Muscle layer of colon (tissue), 2 donors: ENCODE results near the gene PLK1.
"Not testable (repeated sequence)": the region's sequence is repeated elsewhere in the genome, so short reads cannot be mapped to it uniquely, and the experiment has no call there.

Source experiments
- H3K27ac ChIP-seq: one replicate; pipeline ENCODE4 v1.7.0; 2013; ENCODE audit warnings: low read depth, mild to moderate bottlenecking, low read length, moderate library complexity
- H3K27me3 ChIP-seq, 2 donors: one replicate each; pipeline ENCODE4 v1.7.0; 2013; ENCODE audit warnings: low read length in 2 of 2, mild to moderate bottlenecking in 2 of 2; ENCODE audit not compliant: insufficient read depth in 2 of 2, control insufficient read depth in 1 of 2
- H3K36me3 ChIP-seq: one replicate; pipeline ENCODE4 v1.7.0; 2013; ENCODE audit warnings: mild to moderate bottlenecking, low read length; ENCODE audit not compliant: insufficient read depth
- H3K4me1 ChIP-seq: one replicate; pipeline ENCODE4 v1.7.0; 2013; ENCODE audit warnings: mild to moderate bottlenecking, low read length; ENCODE audit not compliant: insufficient read depth
- H3K4me3 ChIP-seq, 2 donors: one replicate each; pipeline ENCODE4 v1.7.0; 2013; ENCODE audit warnings: low read length in 2 of 2, low read depth in 1 of 2, mild to moderate bottlenecking in 1 of 2, moderate library complexity in 1 of 2
- H3K9ac ChIP-seq: one replicate; pipeline ENCODE4 v1.7.0; 2013; ENCODE audit warnings: low read length
- H3K9me3 ChIP-seq: one replicate; pipeline ENCODE4 v1.7.0; 2013; ENCODE audit warnings: mild to moderate bottlenecking, low read length
- donor health status: abdominal sarcoma.
- donor health status: Adenocarcinoma of cecum.

The PLK1 gene

DNA sequence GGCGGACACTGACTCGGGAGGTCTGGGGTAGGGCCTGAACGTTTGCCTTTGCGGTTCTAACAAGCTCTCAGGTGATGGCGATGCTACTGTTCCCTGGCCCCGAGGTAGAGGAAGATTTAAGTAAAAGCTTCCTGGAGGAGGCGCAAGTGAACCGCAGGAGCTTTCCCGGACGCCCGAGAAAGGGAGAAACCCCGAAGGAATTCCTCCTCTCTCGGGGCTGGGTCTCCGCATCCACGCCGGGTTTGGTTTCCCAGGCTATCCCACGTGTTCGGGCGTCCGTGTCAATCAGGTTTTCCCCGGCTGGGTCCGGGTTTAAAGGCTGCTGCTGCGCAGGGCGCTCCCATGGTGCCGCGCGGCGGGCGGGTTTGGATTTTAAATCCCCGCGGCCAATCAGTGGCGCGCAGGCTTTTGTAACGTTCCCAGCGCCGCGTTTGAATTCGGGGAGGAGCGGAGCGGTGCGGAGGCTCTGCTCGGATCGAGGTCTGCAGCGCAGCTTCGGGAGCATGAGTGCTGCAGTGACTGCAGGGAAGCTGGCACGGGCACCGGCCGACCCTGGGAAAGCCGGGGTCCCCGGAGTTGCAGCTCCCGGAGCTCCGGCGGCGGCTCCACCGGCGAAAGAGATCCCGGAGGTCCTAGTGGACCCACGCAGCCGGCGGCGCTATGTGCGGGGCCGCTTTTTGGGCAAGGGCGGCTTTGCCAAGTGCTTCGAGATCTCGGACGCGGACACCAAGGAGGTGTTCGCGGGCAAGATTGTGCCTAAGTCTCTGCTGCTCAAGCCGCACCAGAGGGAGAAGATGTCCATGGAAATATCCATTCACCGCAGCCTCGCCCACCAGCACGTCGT is at the start of gene PLK1:
Gene PLK1, plus strand, starts transcription at position 460 of the 844 bp plus-strand sequence. Its CDS starts 44 bp downstream, at position 504.
- Histone ChIP-seq H3K27ac (no peak within 1 kb of the TSS), H3K4me1 (peaks cover 7% of the 10 kb centered on the region), H3K36me3 (peaks cover 12% of the 10 kb centered on the region), H3K4me3 (peak within 1 kb of the TSS; percentile 64 to 68), H3K27me3 (no peaks in the 10 kb centered on the region), H3K9me3 (no peaks in the 10 kb centered on the region), H3K9ac (no peak within 1 kb of the TSS)

DNA sequence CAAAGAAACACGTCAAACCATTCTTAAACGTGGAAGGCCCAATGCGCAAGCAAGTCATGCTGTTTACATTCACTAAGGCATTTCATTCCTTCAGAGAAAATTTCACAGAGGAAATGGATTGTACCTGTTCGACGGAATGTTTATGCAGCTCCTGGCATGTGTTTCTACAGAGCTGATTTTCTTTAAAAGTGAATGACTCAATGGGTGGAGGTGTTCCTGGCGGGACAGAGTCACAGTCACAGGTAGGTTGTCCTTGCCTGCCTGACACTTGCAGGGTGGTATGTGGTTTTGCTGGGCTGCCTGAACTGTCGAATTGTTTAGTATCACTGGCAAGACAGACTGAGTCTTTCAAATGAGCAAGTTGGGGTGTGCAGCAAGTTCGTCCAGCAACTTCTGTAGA is 49.2 kb upstream of the PLK1 start:
- Histone ChIP-seq H3K9ac (no peak overlapping the region), H3K4me1 (no peaks in the 10 kb centered on the region), H3K36me3 (peaks cover 27% of the 10 kb centered on the region), H3K27me3 (no peaks in the 10 kb centered on the region), H3K9me3 (no peaks in the 10 kb centered on the region), H3K4me3 (no peak overlapping the region), H3K27ac (no peak overlapping the region)

DNA sequence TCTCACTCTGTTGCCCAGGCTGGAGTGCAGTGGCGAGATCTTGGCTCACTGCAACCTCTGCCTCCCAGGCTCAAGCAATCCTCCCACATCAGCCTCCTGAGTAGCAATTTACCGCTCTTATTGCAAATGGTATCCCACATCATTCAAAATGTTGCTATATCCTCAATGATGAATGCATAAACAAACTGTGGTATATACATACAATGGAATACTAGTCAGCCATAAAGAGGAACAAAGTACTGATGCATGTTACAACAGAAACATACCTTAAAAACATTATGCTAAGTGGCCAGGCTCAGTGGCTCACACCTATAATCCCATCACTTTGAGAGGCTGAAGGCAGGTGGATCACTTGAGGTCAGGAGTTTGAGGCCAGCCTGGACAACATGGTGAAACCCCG is 46.8 kb upstream of the PLK1 start:
- H3K27ac ChIP-seq, H3K9ac ChIP-seq, H3K4me1 ChIP-seq, H3K4me3 ChIP-seq, H3K9me3 ChIP-seq, H3K27me3 ChIP-seq: not testable (repeated sequence)
- H3K36me3 ChIP-seq: peaks cover 27% of the 10 kb centered on the region

DNA sequence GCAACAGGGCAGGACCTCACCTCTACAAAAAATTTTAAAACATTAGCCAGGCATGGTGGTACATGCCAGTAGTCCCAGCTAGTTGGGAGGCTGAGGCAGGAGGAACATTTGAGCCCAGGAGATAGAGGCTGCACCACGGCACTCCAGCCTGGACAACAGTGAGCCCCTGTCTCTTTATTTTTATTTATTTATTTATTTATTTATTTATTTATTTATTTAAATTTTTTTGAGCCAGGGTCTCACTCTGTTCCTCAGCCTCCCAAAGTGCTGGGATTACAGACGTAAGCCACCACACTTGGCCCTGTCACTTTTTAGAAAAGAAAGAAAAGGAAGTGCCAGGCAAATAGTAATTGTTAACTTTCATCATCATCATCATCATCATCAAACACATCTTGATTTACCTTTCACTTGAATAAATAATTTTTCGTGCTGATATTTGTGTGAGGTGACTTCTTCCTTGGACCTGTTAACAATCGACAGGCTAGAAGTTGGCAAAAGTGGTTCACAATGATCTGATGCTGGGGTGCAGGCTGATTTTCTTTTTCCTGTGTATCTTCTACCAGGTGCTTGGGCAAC is 44.1 kb upstream of the PLK1 start:
- no peaks in the 10 kb centered on the region for H3K27me3 ChIP-seq
- no peaks in the 10 kb centered on the region for H3K9me3 ChIP-seq
- no peak overlapping the region for H3K9ac ChIP-seq
- no peaks in the 10 kb centered on the region for H3K4me1 ChIP-seq
- H3K36me3 ChIP-seq: peaks cover 20% of the 10 kb centered on the region
- H3K4me3 ChIP-seq: no peak overlapping the region
- no peak overlapping the region for H3K27ac ChIP-seq

DNA sequence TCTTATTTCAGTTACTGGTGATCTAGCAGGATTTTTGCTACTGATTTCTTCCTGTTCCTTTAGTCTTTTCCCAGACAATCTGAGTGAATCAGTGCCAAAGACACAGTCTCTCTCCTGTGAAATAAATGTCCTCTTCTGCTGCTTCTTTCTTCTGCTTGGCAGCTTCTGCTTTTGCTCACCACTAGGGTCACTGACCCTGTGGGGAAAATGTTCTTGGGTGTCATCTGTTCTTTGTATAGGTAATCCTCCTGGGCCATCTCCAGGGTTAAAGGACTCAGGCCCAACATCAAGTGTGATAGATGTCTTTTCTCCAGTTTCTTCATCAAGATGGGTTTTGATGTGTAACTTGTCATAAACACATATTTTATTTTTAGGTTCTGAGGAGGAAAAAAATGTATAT is 42.7 kb upstream of the PLK1 start:
- peaks cover 10% of the 10 kb centered on the region for H3K4me1 ChIP-seq
- peaks cover 15% of the 10 kb centered on the region for H3K36me3 ChIP-seq
- no peak overlapping the region for H3K4me3 ChIP-seq
- H3K9me3 ChIP-seq: no peaks in the 10 kb centered on the region
- H3K27ac ChIP-seq: no peak overlapping the region
- H3K27me3 ChIP-seq: no peaks in the 10 kb centered on the region
- no peak overlapping the region for H3K9ac ChIP-seq

DNA sequence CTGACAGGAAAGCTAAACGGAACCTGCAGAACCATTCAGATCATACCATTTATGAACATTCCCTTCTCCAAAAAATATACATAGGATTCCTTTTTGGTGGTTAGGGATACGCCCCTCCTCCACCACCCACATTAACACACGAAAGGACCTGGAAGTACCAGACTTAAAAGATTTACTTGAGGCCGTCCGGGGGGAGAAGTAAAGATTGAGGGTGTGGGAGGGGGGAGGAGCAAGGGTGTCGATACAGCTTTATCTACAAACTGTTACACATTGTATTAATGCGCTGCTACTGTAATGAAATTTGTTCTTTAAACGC is 38.1 kb upstream of the PLK1 start:
- Histone ChIP-seq H3K4me3 (peak overlapping the region; percentile 88 to 100), H3K27me3 (no peaks in the 10 kb centered on the region), H3K4me1 (peaks cover 20% of the 10 kb centered on the region), H3K9me3 (no peaks in the 10 kb centered on the region), H3K36me3 (peaks cover 10% of the 10 kb centered on the region), H3K9ac (peak overlapping the region; percentile 49), H3K27ac (peak overlapping the region; percentile 72)

DNA sequence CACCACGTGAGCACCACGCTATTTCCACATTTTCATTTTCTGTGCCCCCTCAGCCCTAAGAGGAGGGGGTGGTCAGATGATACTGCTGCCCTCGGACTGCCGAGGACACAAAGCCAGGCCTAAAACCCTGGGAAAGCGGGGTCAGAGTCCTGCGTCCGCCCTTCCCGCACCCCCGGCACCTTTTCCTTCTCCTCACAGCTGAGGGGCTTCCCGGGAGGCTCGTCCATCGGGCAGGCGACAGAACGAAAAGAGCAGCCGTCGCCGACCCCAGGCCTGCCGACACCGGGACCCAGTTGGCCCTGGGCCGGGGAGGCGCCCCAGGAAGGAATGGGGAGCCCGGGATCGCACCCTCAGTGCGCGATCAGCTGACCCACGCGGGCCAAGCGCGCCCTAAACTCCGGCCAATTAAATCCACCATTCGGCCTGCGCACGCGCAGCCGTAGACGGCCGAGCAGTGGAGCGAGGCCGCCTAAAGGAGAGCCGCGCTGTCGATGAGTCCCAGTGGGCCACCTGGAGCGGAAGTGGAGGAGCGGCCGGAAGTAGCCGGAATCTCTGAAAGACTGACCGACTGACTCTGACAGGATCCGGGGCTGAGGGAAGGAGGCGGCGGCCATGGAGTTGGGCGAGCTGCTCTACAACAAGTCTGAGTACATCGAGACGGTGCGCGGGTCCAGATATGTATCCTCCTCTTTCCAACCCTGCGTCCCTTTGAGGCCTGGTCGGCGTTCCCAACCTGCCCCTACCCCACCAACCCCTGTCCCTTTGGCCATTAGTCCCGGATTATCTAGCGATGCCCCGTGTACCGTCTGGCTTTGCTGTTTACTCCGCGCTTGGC is 37.5 kb upstream of the PLK1 start, which contains the start of the genes DCTN5 and PALB2:
Gene DCTN5, plus strand, starts transcription at position 536 of the 835 bp plus-strand sequence. Its CDS starts 77 bp downstream, at position 613.
Gene PALB2, minus strand, starts transcription at position 380 of the 835 bp plus-strand sequence. Its CDS starts 153 bp downstream, at position 227.
- peak within 1 kb of the TSS; percentile 72 for H3K27ac ChIP-seq
- no peaks in the 10 kb centered on the region for H3K9me3 ChIP-seq
- H3K27me3 ChIP-seq: no peaks in the 10 kb centered on the region
- peak within 1 kb of the TSS; percentile 88 to 100 for H3K4me3 ChIP-seq
- H3K9ac ChIP-seq: peak within 1 kb of the TSS; percentile 96
- H3K4me1 ChIP-seq: peaks cover 20% of the 10 kb centered on the region
- H3K36me3 ChIP-seq: peaks cover 10% of the 10 kb centered on the region

DNA sequence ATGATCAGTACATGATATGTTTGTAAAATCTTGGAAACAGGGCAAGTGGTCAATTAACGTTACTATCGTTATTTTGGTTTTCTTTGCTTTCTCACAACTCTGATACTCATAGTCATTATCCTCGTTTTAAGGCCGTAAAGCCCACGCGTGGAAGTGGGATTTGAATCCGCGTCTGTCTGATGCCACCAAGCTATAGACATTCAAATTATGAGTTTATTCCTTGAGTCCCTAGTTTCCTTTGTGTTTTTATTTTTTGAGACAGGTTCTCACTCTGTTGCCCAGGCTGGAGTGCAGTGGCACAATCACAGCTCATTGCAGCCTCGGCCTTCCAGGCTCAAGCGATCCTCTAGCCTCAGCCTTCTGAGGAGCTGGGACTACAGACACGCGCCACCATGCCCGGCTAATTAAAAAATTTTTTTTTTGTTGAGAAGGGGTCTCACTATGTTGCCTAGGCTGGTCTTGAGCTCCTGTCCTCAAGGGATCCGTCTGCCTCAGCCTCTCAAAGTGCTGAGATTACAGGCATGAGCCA is 36.4 kb upstream of the PLK1 start:
- no peak overlapping the region for H3K27ac ChIP-seq
- no peaks in the 10 kb centered on the region for H3K9me3 ChIP-seq
- no peaks in the 10 kb centered on the region for H3K27me3 ChIP-seq
- peaks cover 10% of the 10 kb centered on the region for H3K36me3 ChIP-seq
- H3K4me1 ChIP-seq: peaks cover 20% of the 10 kb centered on the region
- H3K4me3 ChIP-seq: peak overlapping the region; percentile 80 to 100
- H3K9ac ChIP-seq: peak overlapping the region; percentile 96

DNA sequence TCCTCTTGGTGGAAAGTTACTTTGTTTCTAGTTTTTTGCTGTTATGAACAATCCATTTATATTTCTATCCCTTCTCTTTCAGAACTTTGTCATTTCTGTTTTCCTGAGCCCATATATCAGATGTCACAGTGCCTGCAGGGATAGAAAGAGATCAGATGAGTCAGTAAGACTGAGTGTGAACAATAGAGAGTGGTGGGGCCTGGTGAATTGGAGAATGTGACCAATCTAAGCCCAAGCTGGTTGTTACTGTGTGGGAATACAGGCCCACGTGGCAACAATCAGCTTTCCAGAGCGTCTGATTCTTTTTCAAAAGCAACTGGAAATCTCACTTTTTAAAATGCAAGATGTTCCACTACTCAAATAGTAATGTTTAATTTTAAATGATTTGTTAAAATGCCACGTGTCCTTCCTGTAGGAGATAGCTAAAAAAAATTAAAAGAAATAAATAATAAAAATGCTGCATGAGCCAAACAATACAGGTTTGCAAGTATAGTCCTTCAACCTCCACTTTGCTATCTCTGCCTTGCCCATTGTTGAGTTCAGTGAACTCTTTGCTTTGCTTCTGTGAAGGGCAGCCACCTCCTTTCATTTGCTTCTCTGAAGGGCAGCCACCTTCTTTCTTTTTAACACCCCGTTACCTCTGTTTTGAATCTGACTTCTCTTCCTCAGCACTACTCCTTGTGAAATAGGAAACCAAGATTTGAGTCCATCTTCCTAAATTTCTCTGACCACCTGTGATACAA is 27.8 kb upstream of the PLK1 start:
- Histone ChIP-seq H3K9ac (no peak overlapping the region), H3K27me3 (no peaks in the 10 kb centered on the region), H3K4me3 (no peak overlapping the region), H3K4me1 (no peaks in the 10 kb centered on the region), H3K36me3 (peaks cover 6% of the 10 kb centered on the region), H3K9me3 (no peaks in the 10 kb centered on the region), H3K27ac (no peak overlapping the region)

DNA sequence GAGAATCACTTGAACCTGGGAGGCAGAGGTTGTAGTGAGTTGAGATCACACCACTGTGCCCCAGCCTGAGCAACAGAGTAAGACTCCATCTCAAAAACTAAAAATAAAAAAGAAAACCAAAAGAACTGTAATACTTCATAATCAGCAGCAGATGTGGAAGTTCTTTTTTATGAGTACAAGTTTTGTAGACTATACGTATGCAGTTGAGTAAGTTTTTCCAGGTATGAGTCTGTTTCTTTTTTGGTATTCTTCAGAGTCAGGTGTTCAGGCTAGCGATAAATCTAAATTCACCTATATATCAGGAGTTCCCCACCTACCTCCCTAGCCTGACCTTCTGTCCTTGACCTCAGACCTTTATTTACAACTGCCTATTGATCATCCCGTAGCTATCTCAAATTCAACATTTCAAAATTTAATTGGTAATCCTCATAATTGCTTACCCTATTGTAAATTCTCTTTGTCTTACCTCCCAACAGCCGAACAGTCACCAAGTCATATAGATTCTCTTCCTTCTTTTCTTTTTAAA is 26.7 kb upstream of the PLK1 start:
- Histone ChIP-seq H3K27ac (no peak overlapping the region), H3K9me3 (no peaks in the 10 kb centered on the region), H3K27me3 (no peaks in the 10 kb centered on the region), H3K4me3 (no peak overlapping the region), H3K4me1 (no peaks in the 10 kb centered on the region), H3K36me3 (peaks cover 3% of the 10 kb centered on the region), H3K9ac (no peak overlapping the region)
